Breast epithelium (tissue), 4 donors: ENCODE measurements around the gene SIGLEC6. TPM values are rescaled to one million over a fixed set of nuclear protein-coding genes. Genes with fewer than 3 reads are reported as not detected.

Source experiments
- DNase-seq, 2 donors: peaks; one replicate each; pipeline ENCODE4 v3.0.0-alpha.2; 2019; ENCODE audit warnings: low spot score in 2 of 2
- H3K27ac ChIP-seq, 2 donors: fragments of 200-600 bp; sonication (generic) in 1 of 2; one replicate each; pipeline ENCODE4 v1.5.1; 2016 to 2019; ENCODE audit warnings: mild to moderate bottlenecking in 1 of 2
- H3K27me3 ChIP-seq, 2 donors: fragments of 200-600 bp; sonication (generic) in 1 of 2; one replicate each; pipeline versions ENCODE4 v1.5.1 to v1.6.0; 2017 to 2019; ENCODE audit warnings: control low read depth in 1 of 2, mild to moderate bottlenecking in 1 of 2
- H3K36me3 ChIP-seq: fragments of 200-600 bp; one replicate; pipeline ENCODE4 v1.5.1; 2019
- H3K4me1 ChIP-seq, 2 donors: fragments of 200-600 bp; sonication (generic); one replicate each; pipeline ENCODE4 v1.5.1; 2016 to 2019; ENCODE audit warnings: control low read depth in 1 of 2
- H3K4me3 ChIP-seq, 3 donors: fragments of 200-600 bp; sonication (generic); 1 replicate in 2 of 3; 2 replicates in 1 of 3; pipeline ENCODE4 v1.5.1; 2016 to 2019; ENCODE audit warnings: mild to moderate bottlenecking in 3 of 3, moderate library complexity in 2 of 3
- H3K9me3 ChIP-seq, 2 donors: fragments of 200-600 bp; sonication (generic) in 1 of 2; one replicate each; pipeline ENCODE4 v1.5.1; 2016 to 2019; ENCODE audit warnings: control low read depth in 1 of 2
- POLR2A ChIP-seq: fragments of 450-650 bp; IDR thresholded peaks from one replicate; pipeline ENCODE4 v1.6.1; 2016; ENCODE audit warnings: antibody characterized with exemption, mild to moderate bottlenecking, moderate library complexity
- POLR2AphosphoS5 ChIP-seq, 3 donors: sonication (generic); formaldehyde crosslinking; IDR thresholded peaks; one replicate each; pipeline ENCODE4 v1.6.1; 2017; ENCODE audit warnings: antibody characterized with exemption in 3 of 3
- intact Hi-C: fragments of 100-400 bp; cut with DNase I; formaldehyde crosslinking; loops from one replicate; pipeline ENCODE4 v1.15.1; 2023; ENCODE audit warnings: low total_unique reads
- total RNA-seq, 3 donors: library from RNA; depleted of rRNA; stranded (reverse); fragments of >200 nt; gene quantifications; one replicate each; pipeline ENCODE4 v1.1.0, GENCODE V29; 2016
- TF ChIP-seq, protein P1 (sequence below), 3 donors: fragments of 450-650 bp; IDR thresholded peaks; one replicate each; pipeline ENCODE4 v1.5.1; 2016 to 2017; ENCODE audit warnings: antibody characterized with exemption in 3 of 3, mild to moderate bottlenecking in 3 of 3, moderate library complexity in 3 of 3

Gene SIGLEC6
- 1 to 10 TPM in 1 of 3 donors, under 1 TPM in 1, not detected in 1; 0.73 to 4.8 TPM for total RNA-seq

DNA sequence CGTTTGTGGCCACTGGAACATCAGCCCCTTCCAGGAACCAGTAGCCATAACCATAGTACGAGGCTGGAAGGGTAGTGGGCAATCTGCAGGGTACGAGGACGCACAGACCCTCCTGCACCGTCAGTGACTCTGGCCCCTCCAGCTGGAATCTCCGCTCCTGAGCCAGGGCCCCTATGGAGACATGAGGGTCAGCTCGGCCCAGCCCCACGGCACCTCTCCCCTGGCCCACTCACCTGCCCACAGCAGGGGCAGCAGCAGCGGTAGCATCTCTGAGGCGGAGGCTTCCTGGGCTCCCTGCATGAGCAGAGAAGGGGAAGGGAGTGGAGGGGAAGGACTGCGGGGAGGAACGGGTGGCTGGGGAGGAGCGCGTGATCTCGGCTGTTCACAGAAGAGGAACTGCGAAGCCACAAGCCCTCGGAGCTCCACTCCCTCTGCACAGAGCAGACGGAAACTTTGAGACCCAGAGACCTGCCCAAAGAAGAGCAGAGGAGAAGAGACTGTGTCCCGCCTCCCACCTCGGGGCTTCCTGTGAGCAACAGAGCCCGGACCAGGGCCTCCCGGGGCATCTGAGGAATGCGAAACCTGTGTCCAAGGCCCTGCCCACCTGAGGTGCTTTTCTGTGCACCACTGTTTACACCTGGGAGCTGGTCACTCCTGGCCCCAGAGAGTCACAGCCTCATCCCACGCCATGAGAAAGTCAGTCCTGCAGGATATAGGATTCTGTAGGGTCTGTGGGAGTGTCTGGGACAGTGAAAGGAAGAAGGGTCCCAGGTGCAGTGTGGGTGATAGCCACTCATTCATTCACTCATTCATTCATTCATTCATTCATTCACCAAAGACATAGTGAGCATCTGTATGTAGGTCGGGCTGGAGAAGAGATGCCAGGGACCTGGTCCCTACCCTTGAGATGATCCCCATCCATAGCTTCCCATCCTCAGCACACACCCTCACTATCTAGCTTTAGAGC lies at the start of gene SIGLEC6:
Gene SIGLEC6, minus strand, starts transcription at position 322 of the 967 bp plus-strand sequence. Its CDS starts 22 bp downstream, at position 300.
- Histone ChIP-seq H3K4me1 (no peaks in the 10 kb centered on the region), H3K27ac (no peak within 1 kb of the TSS), H3K27me3 (peaks cover 0 to 34% of the 10 kb centered on the region in 2 donors), H3K4me3 (no peak within 1 kb of the TSS), H3K36me3 (no peaks in the 10 kb centered on the region), H3K9me3 (peaks cover 0 to 6% of the 10 kb centered on the region in 2 donors)
- DNase-seq, result no peak
- TF ChIP-seq, protein P1, sequence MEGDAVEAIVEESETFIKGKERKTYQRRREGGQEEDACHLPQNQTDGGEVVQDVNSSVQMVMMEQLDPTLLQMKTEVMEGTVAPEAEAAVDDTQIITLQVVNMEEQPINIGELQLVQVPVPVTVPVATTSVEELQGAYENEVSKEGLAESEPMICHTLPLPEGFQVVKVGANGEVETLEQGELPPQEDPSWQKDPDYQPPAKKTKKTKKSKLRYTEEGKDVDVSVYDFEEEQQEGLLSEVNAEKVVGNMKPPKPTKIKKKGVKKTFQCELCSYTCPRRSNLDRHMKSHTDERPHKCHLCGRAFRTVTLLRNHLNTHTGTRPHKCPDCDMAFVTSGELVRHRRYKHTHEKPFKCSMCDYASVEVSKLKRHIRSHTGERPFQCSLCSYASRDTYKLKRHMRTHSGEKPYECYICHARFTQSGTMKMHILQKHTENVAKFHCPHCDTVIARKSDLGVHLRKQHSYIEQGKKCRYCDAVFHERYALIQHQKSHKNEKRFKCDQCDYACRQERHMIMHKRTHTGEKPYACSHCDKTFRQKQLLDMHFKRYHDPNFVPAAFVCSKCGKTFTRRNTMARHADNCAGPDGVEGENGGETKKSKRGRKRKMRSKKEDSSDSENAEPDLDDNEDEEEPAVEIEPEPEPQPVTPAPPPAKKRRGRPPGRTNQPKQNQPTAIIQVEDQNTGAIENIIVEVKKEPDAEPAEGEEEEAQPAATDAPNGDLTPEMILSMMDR (IDR thresholded peaks at IDR 0.05), result no peak
- TF ChIP-seq POLR2AphosphoS5 (IDR thresholded peaks at IDR 0.05) (no peak), POLR2A (no peak)
- intact Hi-C loops, result no loop called here

DNA sequence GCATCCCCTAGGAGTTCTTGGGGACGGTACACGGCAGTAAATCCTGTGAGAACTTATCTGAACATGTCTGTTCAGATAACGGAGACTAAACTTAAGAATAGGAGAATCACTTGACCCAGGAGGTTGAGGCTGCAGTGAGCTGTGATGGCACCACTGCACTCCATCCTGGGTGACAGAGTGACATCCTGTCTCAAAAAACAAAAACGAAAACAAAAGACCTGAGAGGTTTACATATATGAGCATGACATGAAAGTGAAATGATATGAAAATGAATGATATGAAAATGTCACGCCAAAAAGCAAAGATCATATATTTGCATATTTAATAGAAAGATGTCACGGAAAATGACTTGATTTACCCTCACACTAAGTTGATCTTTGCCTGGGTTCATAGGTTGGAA lies 45.4 kb upstream of the SIGLEC6 start:
- intact Hi-C loops, result no loop called here
- TF ChIP-seq POLR2AphosphoS5 (IDR thresholded peaks at IDR 0.05) (no peak), POLR2A (no peak)
- TF ChIP-seq, protein P1 (IDR thresholded peaks at IDR 0.05), result no peak
- no peaks in the 10 kb centered on the region for H3K36me3 ChIP-seq
- H3K9me3 ChIP-seq, result no peaks in the 10 kb centered on the region
- no peaks in the 10 kb centered on the region for H3K4me1 ChIP-seq
- no peak for DNase-seq
- no peak overlapping the region for H3K27ac ChIP-seq
- H3K27me3 ChIP-seq, result no peaks in the 10 kb centered on the region
- H3K4me3 ChIP-seq, result no peak overlapping the region

DNA sequence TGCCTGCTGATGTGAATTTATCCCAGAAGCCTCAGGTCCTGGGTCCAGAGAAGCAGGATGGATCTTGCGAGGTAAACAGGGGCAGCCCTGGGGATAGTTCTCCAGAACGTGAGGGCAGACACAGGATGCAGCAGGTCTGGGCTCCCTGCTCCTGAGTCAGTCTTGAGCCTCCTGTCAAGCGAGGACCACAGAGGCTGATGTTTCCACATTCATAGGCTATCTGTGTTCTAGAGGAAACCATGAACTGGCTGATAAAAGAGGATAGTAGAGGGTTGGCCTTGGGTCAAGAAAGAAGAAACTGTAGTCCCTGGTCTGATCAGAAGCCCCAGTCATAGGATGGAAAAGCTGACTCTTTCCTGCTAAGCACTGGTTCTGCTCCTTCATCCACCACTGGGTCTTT lies 41.9 kb upstream of the SIGLEC6 start:
- H3K36me3 ChIP-seq, result no peaks in the 10 kb centered on the region
- H3K27me3 ChIP-seq, result no peaks in the 10 kb centered on the region
- H3K4me3 ChIP-seq, result no peak overlapping the region
- DNase-seq, result no peak
- no peaks in the 10 kb centered on the region for H3K4me1 ChIP-seq
- H3K27ac ChIP-seq, result no peak overlapping the region
- TF ChIP-seq POLR2A (no peak), POLR2AphosphoS5 (IDR thresholded peaks at IDR 0.05) (no peak)
- TF ChIP-seq, protein P1 (IDR thresholded peaks at IDR 0.05), result no peak
- H3K9me3 ChIP-seq, result no peaks in the 10 kb centered on the region
- intact Hi-C loops, result no loop called here

DNA sequence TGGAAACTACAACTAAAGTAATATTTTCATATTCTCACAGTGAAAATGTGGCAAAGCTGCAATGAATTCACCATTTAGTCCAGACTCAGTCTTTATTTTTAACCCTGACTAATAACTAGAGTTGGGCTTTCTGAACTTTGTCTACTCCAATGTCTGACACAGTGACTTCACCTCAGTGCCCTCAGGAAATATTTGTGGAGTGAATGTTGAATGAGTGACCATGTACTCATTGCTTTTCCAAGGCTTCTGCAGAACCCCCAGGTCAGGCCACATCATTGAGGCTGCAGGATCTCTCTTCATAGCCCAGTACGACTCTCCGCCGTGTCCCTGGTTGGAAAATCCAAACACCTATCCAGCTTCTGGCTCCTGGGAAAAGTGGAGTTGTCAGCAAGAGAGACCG lies 41.4 kb upstream of the SIGLEC6 start:
- H3K27ac ChIP-seq, result no peak overlapping the region
- H3K4me1 ChIP-seq, result no peaks in the 10 kb centered on the region
- H3K9me3 ChIP-seq, result no peaks in the 10 kb centered on the region
- TF ChIP-seq, protein P1 (IDR thresholded peaks at IDR 0.05), result no peak
- no peak for TF ChIP-seq POLR2AphosphoS5 (IDR thresholded peaks at IDR 0.05)
- no peak for TF ChIP-seq POLR2A
- H3K4me3 ChIP-seq, result no peak overlapping the region
- H3K27me3 ChIP-seq, result no peaks in the 10 kb centered on the region
- intact Hi-C loops, result no loop called here
- H3K36me3 ChIP-seq, result no peaks in the 10 kb centered on the region
- DNase-seq, result no peak

DNA sequence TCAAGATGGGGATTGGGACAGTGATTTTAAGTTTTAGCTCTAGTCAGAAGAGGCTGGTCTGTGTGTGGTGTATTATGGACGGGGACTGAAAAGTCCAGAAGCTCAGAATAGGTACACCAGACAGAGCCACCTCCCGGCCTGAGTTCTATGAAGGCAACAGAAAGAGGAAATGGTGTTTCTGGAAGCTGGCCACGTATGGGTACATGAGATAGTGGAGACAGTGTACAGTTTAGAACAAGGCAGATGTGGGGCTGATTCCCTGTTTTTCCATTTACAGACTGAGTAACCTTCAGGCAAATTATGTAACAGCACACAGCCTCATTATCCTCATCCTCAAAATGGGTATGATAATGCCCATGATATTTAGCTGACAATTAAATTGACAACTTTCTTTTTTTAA lies 40.9 kb upstream of the SIGLEC6 start:
- H3K27ac ChIP-seq, result no peak overlapping the region
- intact Hi-C loops, result no loop called here

More for the DNA sequence above, 40.9 kb upstream of the SIGLEC6 start:
- TF ChIP-seq POLR2A (no peak), POLR2AphosphoS5 (IDR thresholded peaks at IDR 0.05) (no peak)
- TF ChIP-seq, protein P1 (IDR thresholded peaks at IDR 0.05), result no peak
- Histone ChIP-seq H3K9me3 (no peaks in the 10 kb centered on the region), H3K4me1 (no peaks in the 10 kb centered on the region), H3K4me3 (peak overlapping the region in 2 of 3 donors; percentile 79 to 86), H3K27me3 (peaks cover 0 to 3% of the 10 kb centered on the region in 2 donors), H3K36me3 (no peaks in the 10 kb centered on the region)
- no peak for DNase-seq
